H1 (cell line): ENCODE data around the gene PPARGC1A. TPM values are rescaled to one million over a fixed set of nuclear protein-coding genes. Genes with fewer than 3 reads are reported as not detected.

ENCODE experiments used
- CTCF ChIA-PET: fragments of 300-600 bp; sonication (Branson Sonifier 250); formaldehyde crosslinking; loops from one replicate; lab custom pipeline; 2021; ENCODE audit not compliant: partially characterized antibody; lab: Charles Lee
- POLR2A ChIA-PET: fragments of 300-600 bp; sonication (Branson Sonifier 250); formaldehyde crosslinking; loops from one replicate; lab custom pipeline; 2021; ENCODE audit warnings: inconsistent platforms; ENCODE audit not compliant: partially characterized antibody; lab: Charles Lee
- DNase-seq, 2 experiments: peaks; one replicate each; pipeline versions ENCODE4 v3.0.0 to v3.0.0-alpha.2; 2010 to 2022; ENCODE audit warnings: low spot score in 2 of 2, low read depth in 1 of 2, mixed read lengths in 1 of 2
- FAIRE-seq: peaks from 2 replicates; lab custom pipeline; 2011; peaks lifted over from hg19 to GRCh38; lab: Jason Lieb, UNC
- H2AFZ ChIP-seq: 2 replicates; pipeline ENCODE4 v1.8.1; 2012; ENCODE audit warnings: low read length, inconsistent platforms
- H2AK5ac ChIP-seq: 2 replicates; pipeline ENCODE4 v1.6.1; 2013; ENCODE audit warnings: low read depth, low read length
- H2BK120ac ChIP-seq: replicated peaks from 2 replicates; pipeline ENCODE3; 2013; ENCODE audit warnings: low read depth, low read length, inconsistent platforms
- H2BK12ac ChIP-seq: 2 replicates; pipeline ENCODE4 v1.6.1; 2013; ENCODE audit warnings: low read depth, low read length
- H2BK15ac ChIP-seq: 2 replicates; pipeline ENCODE4 v1.6.1; 2013; ENCODE audit warnings: low read length
- H2BK20ac ChIP-seq: 2 replicates; pipeline ENCODE4 v1.6.1; 2013; ENCODE audit warnings: low read length
- H2BK5ac ChIP-seq: 2 replicates; pipeline ENCODE4 v1.6.1; 2013; ENCODE audit warnings: low read depth, low read length
- H3K14ac ChIP-seq: 2 replicates; pipeline ENCODE4 v1.6.1; 2013; ENCODE audit warnings: inconsistent platforms; ENCODE audit not compliant: insufficient read length
- H3K18ac ChIP-seq: 2 replicates; pipeline ENCODE4 v1.6.1; 2013; ENCODE audit warnings: low read length; ENCODE audit errors: extremely low read depth
- H3K23ac ChIP-seq: 2 replicates; pipeline ENCODE4 v1.6.1; 2013; ENCODE audit warnings: inconsistent platforms; ENCODE audit not compliant: insufficient read length
- H3K23me2 ChIP-seq: 2 replicates; pipeline ENCODE4 v1.6.1; 2013; ENCODE audit warnings: low read depth, low read length
- H3K27ac ChIP-seq: 2 replicates; pipeline ENCODE4 v1.6.1; 2011; ENCODE audit warnings: low read depth, low read length, inconsistent platforms
- H3K27me3 ChIP-seq, 4 experiments: replicated peaks in 1 of 4; 1 replicate in 1 of 4; 2 replicates in 3 of 4; pipeline versions ENCODE4 v1.6.1 to v1.8.1; 2011 to 2013; ENCODE audit warnings: low read length in 3 of 4, mild to moderate bottlenecking in 3 of 4, inconsistent platforms in 2 of 4, mixed read lengths in 2 of 4, moderate library complexity in 1 of 4; ENCODE audit not compliant: control insufficient read depth in 3 of 4, insufficient read depth in 3 of 4; ENCODE audit errors: extremely low read depth in 1 of 4
- H3K36me3 ChIP-seq, 4 experiments: 2 replicates each; pipeline versions ENCODE4 v1.6.1 to v1.8.1; 2011 to 2013; ENCODE audit warnings: mild to moderate bottlenecking in 4 of 4, low read length in 3 of 4, moderate library complexity in 2 of 4, control low read depth in 1 of 4, inconsistent platforms in 1 of 4; ENCODE audit not compliant: insufficient read depth in 4 of 4, control insufficient read depth in 2 of 4
- H3K4ac ChIP-seq: replicated peaks from 2 replicates; pipeline ENCODE3; 2013; ENCODE audit warnings: low read length, low read depth, mixed read lengths, inconsistent platforms; ENCODE audit not compliant: insufficient read length
- H3K4me1 ChIP-seq, 4 experiments: replicated peaks in 1 of 4; 1 replicate in 1 of 4; 2 replicates in 3 of 4; pipeline versions ENCODE4 v1.6.1 to v1.8.1; 2011 to 2013; ENCODE audit warnings: low read length in 3 of 4, inconsistent platforms in 2 of 4, mixed read lengths in 1 of 4; ENCODE audit not compliant: insufficient read depth in 4 of 4, control insufficient read depth in 3 of 4
- H3K4me2 ChIP-seq, 2 experiments: 2 replicates each; pipeline versions ENCODE4 v1.6.1 to v1.8.1; 2011 to 2013; ENCODE audit warnings: low read depth in 2 of 2, low read length in 2 of 2, control low read depth in 1 of 2, inconsistent platforms in 1 of 2, mild to moderate bottlenecking in 1 of 2; ENCODE audit not compliant: insufficient read depth in 1 of 2
- H3K4me3 ChIP-seq, 4 experiments: fragments of 200-600, 300-600 bp in 1 of 4; sonication (generic), shearing (Covaris generic), sonication (Bioruptor Twin) in 1 of 4; 2 replicates each; pipeline versions ENCODE4 v1.5.1 to v1.8.1; 2011 to 2016; ENCODE audit warnings: low read length in 4 of 4, low read depth in 3 of 4, control low read depth in 2 of 4, inconsistent platforms in 2 of 4, mild to moderate bottlenecking in 2 of 4, mixed read lengths in 1 of 4, moderate library complexity in 1 of 4; ENCODE audit not compliant: insufficient read depth in 2 of 4; ENCODE audit errors: extremely low read depth in 1 of 4
- H3K56ac ChIP-seq: replicated peaks from 2 replicates; pipeline ENCODE3; 2013; ENCODE audit warnings: low read depth, mild to moderate bottlenecking, mixed read lengths, low read length, inconsistent platforms; ENCODE audit not compliant: insufficient read length
- H3K79me1 ChIP-seq: 2 replicates; pipeline ENCODE4 v1.6.1; 2013; ENCODE audit warnings: low read depth, low read length, control low read depth
- H3K79me2 ChIP-seq, 2 experiments: 2 replicates each; pipeline versions ENCODE4 v1.6.1 to v1.8.1; 2012 to 2013; ENCODE audit warnings: low read length in 2 of 2, mild to moderate bottlenecking in 2 of 2, inconsistent platforms in 1 of 2; ENCODE audit not compliant: insufficient read depth in 2 of 2, control insufficient read depth in 1 of 2
- H3K9ac ChIP-seq, 4 experiments: replicated peaks in 1 of 4; 1 replicate in 1 of 4; 2 replicates in 3 of 4; pipeline versions ENCODE4 v1.6.1 to v1.8.1; 2011 to 2013; ENCODE audit warnings: low read depth in 3 of 4, low read length in 3 of 4, control low read depth in 2 of 4, mild to moderate bottlenecking in 2 of 4, moderate library complexity in 2 of 4, inconsistent platforms in 1 of 4; ENCODE audit errors: extremely low read depth in 1 of 4
- H3K9me3 ChIP-seq, 2 experiments: 2 replicates each; pipeline versions ENCODE4 v1.6.1 to v1.8.1; 2012 to 2013; ENCODE audit warnings: mild to moderate bottlenecking in 2 of 2, moderate library complexity in 2 of 2, control low read depth in 1 of 2, inconsistent platforms in 1 of 2, low read depth in 1 of 2, low read length in 1 of 2, mixed read lengths in 1 of 2; ENCODE audit not compliant: insufficient read depth in 2 of 2
- H4K20me1 ChIP-seq, 2 experiments: replicated peaks in 1 of 2; 2 replicates each; pipeline versions ENCODE3 to v1.8.1; 2011 to 2013; ENCODE audit warnings: inconsistent platforms in 2 of 2, low read length in 2 of 2, mild to moderate bottlenecking in 1 of 2; ENCODE audit not compliant: insufficient read depth in 2 of 2, control insufficient read depth in 1 of 2
- H4K5ac ChIP-seq: 2 replicates; pipeline ENCODE4 v1.6.1; 2013; ENCODE audit warnings: low read length, low read depth, mixed read lengths, inconsistent platforms; ENCODE audit not compliant: insufficient read length
- H4K8ac ChIP-seq: 2 replicates; pipeline ENCODE4 v1.8.0; 2013; ENCODE audit warnings: mild to moderate bottlenecking, moderate library complexity, low read length, inconsistent platforms; ENCODE audit not compliant: insufficient read depth; ENCODE audit errors: extremely low read depth
- H4K91ac ChIP-seq: replicated peaks from 2 replicates; pipeline ENCODE3; 2013; ENCODE audit warnings: low read length, mixed read lengths, inconsistent platforms; ENCODE audit not compliant: insufficient read length
- BCL11A ChIP-seq, 2 experiments: IDR thresholded peaks; one replicate each; pipeline ENCODE4 v1.6.1; 2011; ENCODE audit warnings: low read depth in 2 of 2, low read length in 2 of 2, mild to moderate bottlenecking in 2 of 2
- CBX8 ChIP-seq: fragments of 300-800, 300-1000 bp; sonication (generic); IDR thresholded peaks from 2 replicates; pipeline ENCODE4 v1.7.1; 2016; ENCODE audit warnings: low read depth, low read length, borderline replicate concordance
- EGR1 ChIP-seq: IDR thresholded peaks from 2 replicates; pipeline ENCODE4 v1.6.1; 2011; ENCODE audit warnings: low read depth, low read length, borderline replicate concordance
- EP300 ChIP-seq, 2 experiments: IDR thresholded peaks; 1 replicate in 1 of 2; 2 replicates in 1 of 2; pipeline ENCODE4 v1.6.1; 2011 to 2012; ENCODE audit warnings: low read depth in 2 of 2, low read length in 2 of 2, mild to moderate bottlenecking in 2 of 2, borderline replicate concordance in 1 of 2, inconsistent platforms in 1 of 2, moderate library complexity in 1 of 2
- EZH2 ChIP-seq: fragments of 200-600 bp; sonication (generic); IDR thresholded peaks from 2 replicates; pipeline ENCODE4 v1.7.1; 2012; ENCODE audit warnings: low read depth, mild to moderate bottlenecking, moderate library complexity, low read length, inconsistent platforms; ENCODE audit not compliant: severe bottlenecking
- KDM5A ChIP-seq: fragments of 200-600 bp; IDR thresholded peaks from 2 replicates; pipeline ENCODE4 v1.7.1; 2012; ENCODE audit warnings: mild to moderate bottlenecking, low read length, inconsistent platforms, mixed read lengths
- RNF2 ChIP-seq: fragments of 200-900, 300-1000 bp; sonication (generic); IDR thresholded peaks from 2 replicates; pipeline ENCODE4 v1.7.1; 2016; ENCODE audit warnings: borderline replicate concordance, low read depth, mild to moderate bottlenecking, antibody characterized with exemption, low read length; ENCODE audit not compliant: poor library complexity, severe bottlenecking; ENCODE audit errors: missing control alignments
- SP4 ChIP-seq: IDR thresholded peaks from 2 replicates; pipeline ENCODE4 v1.6.1; 2012; ENCODE audit warnings: low read length, inconsistent platforms
- YY1 ChIP-seq: IDR thresholded peaks from 2 replicates; pipeline ENCODE4 v1.6.1; 2011; ENCODE audit warnings: low read depth, mild to moderate bottlenecking, low read length
- WGBS, 2 experiments: shearing (Covaris generic) in 1 of 2; methylation state at CpG; one replicate each; pipeline versions ENCODE4 v1.1.6 to v1.1.7; 2013 to 2015; ENCODE audit warnings: low lambda C conversion rate in 2 of 2, mixed read lengths in 2 of 2, inconsistent platforms in 1 of 2, low coverage in 1 of 2, missing lambda C conversion rate in 1 of 2; ENCODE audit not compliant: insufficient replicate concordance in 2 of 2, insufficient coverage in 1 of 2, insufficient read length in 1 of 2; ENCODE audit errors: extremely low coverage in 1 of 2, missing lambda C conversion rate in 1 of 2; 5-methylcytosine and 5-hydroxymethylcytosine counted together
- polyA plus RNA-seq, 7 experiments: library from polyadenylated mRNA; depleted of rRNA in 3 of 7; stranded (reverse) in 5 of 7; unstranded in 2 of 7; fragments of >200 nt in 5 of 7; fragments of 200-250 nt in 2 of 7; gene quantifications; 1 replicate in 5 of 7; 2 replicates in 1 of 7; 4 replicates in 1 of 7; pipeline versions ENCODE4 v1.2.1 to v1.2.3, GENCODE V29; 2011 to 2013; ENCODE audit warnings: missing spikeins in 2 of 7, mixed read lengths in 2 of 7
- total RNA-seq: library from RNA; stranded (reverse); fragmentation: NEBNext Ultra II Directional; extraction: Animal tissue kit (Norgen Biotek cat#: 25700); gene quantifications from 2 replicates; pipeline ENCODE4 v1.2.1, GENCODE V29; 2021
- TF ChIP-seq, protein P1 (sequence below): IDR thresholded peaks from 2 replicates; pipeline ENCODE4 v1.6.1; 2012; ENCODE audit warnings: inconsistent platforms
- TF ChIP-seq, protein P2 (sequence below): IDR thresholded peaks from 2 replicates; pipeline ENCODE4 v1.6.1; 2011; ENCODE audit warnings: low read length, improper control_type of control experiment

PPARGC1A gene
- total and polyA plus RNA-seq, 2 of the 8 experiments (the other 6 are each of a cell fraction or from before 2014, with no cell fraction given) = 0.54 to 1.4 TPM

DNA sequence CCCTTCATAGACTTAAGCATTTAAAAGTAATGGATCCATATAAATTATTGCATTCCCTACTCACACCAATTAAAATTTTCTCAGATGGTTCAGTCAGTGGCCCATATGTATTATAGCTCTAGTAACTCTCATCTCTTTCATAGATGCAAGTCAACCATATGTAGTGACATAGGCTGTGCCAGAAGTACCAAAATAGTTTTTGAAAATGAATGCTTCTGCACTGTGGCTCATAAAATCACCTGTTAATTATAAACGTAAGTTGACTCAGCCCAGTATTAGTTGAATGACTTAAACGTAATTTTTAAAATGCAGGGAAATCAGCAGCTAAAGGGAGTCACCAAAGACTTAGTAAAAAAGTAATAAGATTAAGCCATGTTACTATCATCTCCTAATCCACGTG, 143.8 kb downstream of the PPARGC1A start:
- no peak overlapping the region for H3K56ac ChIP-seq
- no peaks in the 10 kb centered on the region; a peak in 1 of 4 replicates for H3K9me3 ChIP-seq
- CTCF ChIA-PET = no interaction called here
- no peaks in the 10 kb centered on the region for H3K27me3 ChIP-seq
- no peak overlapping the region for H2BK5ac ChIP-seq
- no peak overlapping the region for H3K27ac ChIP-seq
- no peak overlapping the region for H3K18ac ChIP-seq
- H3K23me2 ChIP-seq = no peaks in the 10 kb centered on the region
- H4K20me1 ChIP-seq = no peaks in the 10 kb centered on the region
- no peak overlapping the region for H4K8ac ChIP-seq
- H2AK5ac ChIP-seq = no peak overlapping the region
- POLR2A ChIA-PET = no interaction called here
- no peaks in the 10 kb centered on the region for H3K4me1 ChIP-seq
- H2BK20ac ChIP-seq = no peak overlapping the region
- no peak overlapping the region for H3K9ac ChIP-seq
- no peak overlapping the region for H4K91ac ChIP-seq
- no peak overlapping the region for H2AFZ ChIP-seq
- no peak overlapping the region for H3K23ac ChIP-seq
- no peak overlapping the region for H4K5ac ChIP-seq
- H3K14ac ChIP-seq = no peak overlapping the region
- no peak overlapping the region for H3K4me2 ChIP-seq
- no peak overlapping the region for H2BK15ac ChIP-seq
- no peak for FAIRE-seq
- H2BK120ac ChIP-seq = no peak overlapping the region
- 94% methylated on average over 3 of the region's 3 CpGs; no CpG with 5 or more reads in 1 of the 2 experiments for WGBS, 2 experiments
- TF ChIP-seq, protein P1, sequence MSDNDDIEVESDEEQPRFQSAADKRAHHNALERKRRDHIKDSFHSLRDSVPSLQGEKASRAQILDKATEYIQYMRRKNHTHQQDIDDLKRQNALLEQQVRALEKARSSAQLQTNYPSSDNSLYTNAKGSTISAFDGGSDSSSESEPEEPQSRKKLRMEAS = no peak
- TF ChIP-seq CBX8 (no peak), KDM5A (no peak), RNF2 (no peak), EGR1 (no peak), EP300 (IDR thresholded peaks at IDR 0.05; ENCODE audit: borderline replicate concordance in 1 of 2, low read depth in 2 of 2, low read length in 2 of 2) (no peak), YY1 (no peak), BCL11A (IDR thresholded peaks at IDR 0.05; ENCODE audit: low read depth in 2 of 2, low read length in 2 of 2) (no peak), SP4 (no peak), EZH2 (no peak)
- TF ChIP-seq, protein P2, sequence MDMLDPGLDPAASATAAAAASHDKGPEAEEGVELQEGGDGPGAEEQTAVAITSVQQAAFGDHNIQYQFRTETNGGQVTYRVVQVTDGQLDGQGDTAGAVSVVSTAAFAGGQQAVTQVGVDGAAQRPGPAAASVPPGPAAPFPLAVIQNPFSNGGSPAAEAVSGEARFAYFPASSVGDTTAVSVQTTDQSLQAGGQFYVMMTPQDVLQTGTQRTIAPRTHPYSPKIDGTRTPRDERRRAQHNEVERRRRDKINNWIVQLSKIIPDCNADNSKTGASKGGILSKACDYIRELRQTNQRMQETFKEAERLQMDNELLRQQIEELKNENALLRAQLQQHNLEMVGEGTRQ = no peak
- DNase-seq = no peak
- H3K4me3 ChIP-seq = no peak overlapping the region
- H3K36me3 ChIP-seq = no peaks in the 10 kb centered on the region
- no peaks in the 10 kb centered on the region for H3K79me1 ChIP-seq
- H2BK12ac ChIP-seq = no peak overlapping the region
- no peaks in the 10 kb centered on the region for H3K79me2 ChIP-seq
- no peak overlapping the region for H3K4ac ChIP-seq
